Measurements from ENCODE around the gene RIMBP2. TPM values are rescaled to one million over a fixed set of nuclear protein-coding genes. Genes with fewer than 3 reads are reported as not detected.

Gene RIMBP2
- total RNA-seq, 1 donor from 2014 or later: not detected

DNA sequence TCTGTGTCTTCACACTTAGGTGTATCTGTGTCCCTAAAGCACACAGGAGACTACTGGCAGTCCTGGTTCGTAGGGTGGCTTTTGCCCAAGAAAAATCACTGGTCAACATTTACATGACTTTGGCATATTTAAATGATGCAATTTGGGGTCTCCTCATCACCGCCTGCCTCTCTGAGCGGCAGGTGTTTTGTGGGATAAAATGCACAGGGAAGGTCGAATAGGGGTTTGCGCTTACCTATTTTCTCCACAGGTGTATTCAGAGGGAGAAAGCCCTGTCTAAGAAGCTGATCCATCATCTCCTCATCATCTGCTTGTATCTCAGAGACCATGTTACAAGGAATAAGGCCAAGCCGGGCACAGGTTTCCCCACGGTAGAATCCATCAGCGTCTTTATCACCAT is 303.7 kb downstream of the RIMBP2 start:
- DNase-seq: no peak

- DNase-seq: no peak
Observed at GRCh38 chr12:130405332-130405731, 310.8 kb downstream of the RIMBP2 start.

DNA sequence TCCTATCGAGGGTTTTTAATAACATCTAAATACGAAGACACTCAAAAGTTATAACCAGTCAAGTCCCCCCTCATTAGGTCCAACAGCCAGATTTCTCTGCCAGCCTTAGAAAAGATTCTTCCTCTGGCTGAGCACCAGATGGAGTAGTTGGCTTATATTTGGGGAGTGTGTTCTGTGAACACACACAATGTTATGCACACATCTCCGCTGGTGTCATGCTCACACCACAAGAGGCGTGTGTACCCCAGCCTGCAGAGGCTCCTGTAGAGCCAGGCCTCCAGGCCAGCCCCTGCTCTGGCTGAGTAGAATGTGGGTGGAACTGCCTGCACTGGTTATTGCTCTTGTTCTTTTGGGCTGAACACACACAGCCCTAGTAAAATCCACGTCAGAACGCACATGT is 314.4 kb downstream of the RIMBP2 start:
- DNase-seq: no peak

- no peak for DNase-seq
Observed at GRCh38 chr12:130398100-130398848, 317.8 kb downstream of the RIMBP2 start.

GRCh38 chr12:130396667-130397066 is 319.4 kb downstream of the RIMBP2 start:
- DNase-seq: no peak

GRCh38 chr12:130394906-130395305 is 321.2 kb downstream of the RIMBP2 start:
- DNase-seq: no peak

DNA sequence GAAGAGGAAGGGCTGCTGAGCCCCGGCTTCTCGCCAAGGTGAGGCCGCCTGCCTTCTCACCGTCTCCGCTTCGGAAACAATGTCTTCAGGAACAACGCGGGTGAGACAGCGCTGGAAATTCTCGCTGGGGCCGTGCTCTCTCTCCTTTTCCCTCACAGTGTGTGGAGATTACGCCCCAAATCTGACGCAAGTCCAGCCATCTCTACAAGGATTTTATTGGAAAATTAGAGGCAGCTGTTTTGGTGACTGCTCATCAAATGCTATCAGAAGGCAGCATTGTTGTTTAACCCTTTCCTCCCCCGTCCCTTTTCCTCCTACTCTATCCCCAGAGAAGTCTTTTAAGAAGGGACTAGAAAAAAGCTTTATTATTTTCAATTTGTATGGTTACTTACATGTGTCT is 324.9 kb downstream of the RIMBP2 start:
- no peak for DNase-seq

GRCh38 chr12:130385193-130385592 is 330.9 kb downstream of the RIMBP2 start:
- no peak for DNase-seq

- no peak for DNase-seq
Observed at GRCh38 chr12:130384234-130384633, 331.9 kb downstream of the RIMBP2 start.

GRCh38 chr12:130382818-130383217 is 333.3 kb downstream of the RIMBP2 start:
- no peak for DNase-seq

GRCh38 chr12:130375296-130376287 is 340.5 kb downstream of the RIMBP2 start:
- DNase-seq: no peak

DNA sequence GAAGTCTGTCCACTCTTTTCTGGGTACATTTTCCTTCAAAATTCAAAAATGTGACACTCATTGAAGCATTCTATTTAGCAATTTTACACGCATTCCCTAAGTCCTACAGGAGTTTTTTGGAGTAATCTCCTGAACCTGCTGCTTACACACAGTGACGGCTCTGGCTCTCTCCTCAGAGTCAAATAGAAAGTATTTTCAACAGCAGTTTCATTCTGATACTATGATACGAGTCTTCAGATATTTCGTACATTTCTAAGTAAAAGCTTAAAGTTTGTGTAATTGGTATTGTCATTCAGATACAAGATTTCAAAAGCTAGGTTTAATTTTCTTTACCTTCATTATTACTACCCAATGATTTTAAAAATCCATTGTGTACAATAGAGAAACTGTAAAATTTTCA is 342.0 kb downstream of the RIMBP2 start:
- DNase-seq: no peak

DNA sequence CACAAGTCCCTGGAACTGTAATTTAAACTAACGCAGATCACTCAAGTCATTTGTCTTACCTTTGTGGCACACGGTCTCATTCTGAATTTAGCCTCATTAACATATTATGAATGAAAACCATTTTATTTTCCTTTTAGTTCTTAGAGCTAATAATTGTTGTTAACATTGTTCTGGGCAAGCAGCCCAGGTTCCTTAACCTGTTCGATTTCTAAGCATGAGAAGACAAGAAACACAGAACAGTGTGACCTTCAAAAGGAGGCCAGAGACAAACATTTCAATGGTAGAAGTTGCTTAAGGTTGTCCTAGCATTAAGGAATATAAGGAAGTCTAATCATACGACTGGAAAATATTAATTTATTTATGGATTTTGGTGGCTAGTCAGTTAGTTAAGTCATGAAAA is 343.2 kb downstream of the RIMBP2 start:
- no peak for DNase-seq

- DNase-seq: no peak
Observed at GRCh38 chr12:130371296-130371695, 344.8 kb downstream of the RIMBP2 start.

DNA sequence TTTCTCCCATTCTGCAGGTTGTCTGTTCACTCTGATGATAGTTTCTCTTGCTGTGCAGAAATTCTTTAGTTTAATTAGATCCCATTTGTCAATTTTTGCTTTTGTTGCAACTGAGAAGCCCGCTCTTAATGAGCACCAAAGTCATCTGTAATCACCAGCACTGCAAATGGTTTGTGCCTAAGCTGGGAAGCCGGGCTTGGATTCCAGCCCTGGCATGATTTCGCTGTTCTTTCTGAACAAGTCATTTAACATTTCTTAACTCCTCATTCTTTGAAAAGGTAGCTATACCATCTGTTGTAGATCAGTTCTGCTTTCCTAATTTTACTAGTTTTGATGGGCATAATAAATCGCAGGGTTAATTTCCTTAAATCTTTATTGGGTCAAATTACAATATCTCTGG is 346.3 kb downstream of the RIMBP2 start:
- no peak for DNase-seq

DNA sequence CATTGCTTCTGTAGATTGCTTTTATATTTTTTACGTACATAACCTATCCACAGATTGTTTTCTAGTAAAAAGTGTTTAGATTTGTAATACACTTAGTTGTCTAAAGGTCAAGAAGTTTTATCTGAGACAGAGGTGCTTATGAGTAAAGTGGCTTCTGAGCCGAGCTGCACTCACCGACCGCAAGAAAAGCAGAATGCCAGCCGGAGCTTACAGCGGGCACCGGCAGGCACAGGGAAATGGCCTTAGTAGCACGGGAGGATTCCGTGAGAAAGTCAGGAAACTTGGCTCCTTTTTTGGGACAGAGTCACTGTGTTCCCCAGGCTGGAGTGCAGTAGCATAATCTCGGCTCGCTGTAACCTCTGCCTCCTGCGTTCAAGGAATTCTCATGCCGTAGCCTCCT is 348.6 kb downstream of the RIMBP2 start:
- DNase-seq: no peak

- no peak for DNase-seq
Observed at GRCh38 chr12:130367003-130367402, 349.1 kb downstream of the RIMBP2 start.

DNA sequence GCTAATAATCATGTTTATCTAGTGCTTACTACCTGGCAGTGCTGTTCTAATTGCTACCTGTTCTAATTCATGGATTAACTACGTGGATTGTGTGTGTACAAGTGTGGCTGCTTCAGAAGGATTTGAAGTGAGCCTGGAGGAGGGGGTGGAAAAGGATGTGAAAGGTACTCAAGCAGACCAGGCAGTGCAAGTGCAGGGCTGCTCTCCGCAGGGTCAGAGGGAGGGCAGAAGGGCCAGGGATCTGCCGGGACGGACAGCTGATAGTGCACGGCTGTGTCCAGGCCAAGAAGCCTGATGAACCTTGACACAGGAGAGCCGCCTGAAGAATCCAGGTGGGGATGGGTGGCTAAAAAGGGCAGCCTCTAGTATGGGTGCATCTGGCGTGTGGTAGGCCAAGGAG is 349.9 kb downstream of the RIMBP2 start:
- no peak for DNase-seq

GRCh38 chr12:130364578-130364977 is 351.5 kb downstream of the RIMBP2 start:
- DNase-seq: no peak

DNA sequence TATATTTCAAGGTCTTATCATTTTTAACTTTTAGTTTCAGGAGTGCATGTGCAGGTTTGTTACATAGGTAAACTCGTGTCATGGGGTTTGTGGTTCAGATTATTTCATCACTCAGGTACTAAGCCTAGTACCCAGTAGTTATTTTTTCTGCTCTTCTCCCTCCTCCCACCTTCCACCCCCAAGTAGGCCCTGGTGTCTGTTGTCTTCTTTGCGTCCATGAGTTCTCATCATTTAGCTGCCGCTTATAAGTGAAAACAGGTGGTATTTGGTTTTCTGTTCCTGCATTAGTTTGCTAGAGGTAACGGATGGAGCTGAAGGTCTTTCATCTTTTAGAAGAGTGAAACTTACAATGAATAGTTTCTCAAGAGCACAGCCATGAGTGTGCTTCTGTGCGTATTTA is 354.0 kb downstream of the RIMBP2 start:
- no peak for DNase-seq

- DNase-seq: no peak
Observed at GRCh38 chr12:130357729-130358330, 358.3 kb downstream of the RIMBP2 start.

- no peak for DNase-seq
Observed at GRCh38 chr12:130357241-130357640, 358.9 kb downstream of the RIMBP2 start.

- no peak for DNase-seq
Observed at GRCh38 chr12:130356222-130356621, 359.9 kb downstream of the RIMBP2 start.
